ENCODE results near the gene S100B.
A peak's percentile ranks its signal among the peaks of the same experiment; 100 is the strongest.

Gene S100B

DNA sequence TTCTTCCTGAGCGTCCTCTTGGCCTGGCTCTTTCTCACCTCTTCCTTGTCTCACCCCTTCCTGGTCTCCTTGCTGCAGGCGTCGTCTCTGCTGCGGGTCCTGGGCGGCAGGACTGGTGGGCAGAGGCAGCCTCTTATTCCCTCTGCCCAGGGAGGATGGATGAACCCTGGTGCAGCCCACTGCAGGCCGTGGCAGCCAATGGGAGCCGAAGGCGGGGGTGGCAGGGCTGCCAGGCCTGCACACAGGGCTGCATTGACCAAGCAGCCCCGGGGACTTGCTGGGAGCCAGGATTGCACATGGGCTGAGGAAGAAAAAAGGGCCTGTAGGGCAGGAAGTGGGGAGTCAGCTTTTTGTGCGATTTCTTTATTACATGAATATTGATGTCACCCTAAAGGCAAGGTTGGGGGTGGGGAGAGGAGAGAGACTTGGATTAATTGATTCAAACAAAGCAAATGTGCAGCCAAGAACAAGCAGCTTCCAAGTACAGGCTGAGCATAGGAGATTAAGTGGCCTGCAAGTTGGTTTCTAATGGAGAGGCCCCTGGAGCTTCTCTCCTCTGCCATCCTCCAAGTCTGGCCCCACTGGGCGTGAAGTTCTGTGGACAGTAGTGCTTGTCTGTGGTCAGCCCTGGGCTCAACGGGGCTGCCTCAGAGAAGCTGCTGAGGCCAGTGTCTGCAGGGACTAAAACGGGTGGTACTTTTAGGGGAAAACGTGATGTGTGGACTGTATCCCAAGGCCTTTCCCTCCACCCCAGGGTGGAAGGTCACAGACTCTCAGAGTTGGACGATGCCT is at the start of gene S100B:
TSS of gene S100B (minus strand) at position 108 of the 792 bp plus-strand sequence. CDS start 2,667 bp downstream, outside the sequence.
- Mint-ChIP-seq H3K9me3 (peaks cover 0 to under 1% of the 10 kb centered on the region in 2 donors), H3K27ac (peak within 1 kb of the TSS; percentile 85), H3K4me3 (peak within 1 kb of the TSS in 1 of 2 donors; percentile 5), H3K36me3 (peaks cover 0 to 1% of the 10 kb centered on the region in 2 donors), H3K27me3 (peaks cover 0 to 14% of the 10 kb centered on the region in 2 donors), H3K4me1 (peaks cover 22 to 41% of the 10 kb centered on the region in 2 donors)
- DNase-seq, result no peak
- no peak for ATAC-seq (replicated peaks)

- no peak for ATAC-seq (replicated peaks)
- Mint-ChIP-seq H3K27me3 (no peaks in the 10 kb centered on the region), H3K27ac (no peak overlapping the region)
Measured at GRCh38 chr21:46651121-46651520, 46.2 kb upstream of the S100B start.

DNA sequence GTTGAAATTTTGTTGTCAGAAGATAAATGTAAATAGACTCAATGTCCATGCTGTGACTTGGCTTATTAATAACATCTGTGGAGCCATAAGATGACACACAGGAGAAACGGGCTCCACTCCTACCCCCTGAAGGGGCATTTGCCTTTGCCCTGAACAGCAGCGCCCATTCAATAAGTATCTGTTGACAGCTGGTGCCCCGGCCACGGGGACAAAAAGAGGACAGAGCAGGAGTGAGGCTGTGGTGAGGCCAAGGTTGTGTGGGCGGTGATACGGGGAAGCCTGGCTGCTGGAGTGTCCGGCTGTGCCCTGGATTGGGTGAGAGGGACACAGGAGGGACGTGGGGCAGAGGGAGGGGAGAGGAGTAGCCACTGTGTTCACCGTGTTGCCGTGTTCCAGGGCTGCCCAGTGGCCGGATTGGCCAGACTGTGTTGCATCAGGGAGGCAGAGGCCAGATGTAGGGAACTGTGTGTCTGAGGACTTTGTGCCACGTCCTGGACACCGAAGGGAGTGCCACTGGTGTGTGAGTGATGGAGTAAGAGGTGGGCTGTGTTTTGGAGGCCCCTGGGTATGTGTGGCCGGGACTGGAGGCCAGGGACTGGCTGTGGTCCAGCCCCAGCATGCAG is 45.7 kb upstream of the S100B start:
- no peak overlapping the region for H3K27ac Mint-ChIP-seq
- no peak overlapping the region for H3K4me3 Mint-ChIP-seq
- no peak for ATAC-seq (replicated peaks)
- peaks cover 3 to 6% of the 10 kb centered on the region in 2 donors for H3K4me1 Mint-ChIP-seq
- peaks cover 2 to 8% of the 10 kb centered on the region in 2 donors for H3K9me3 Mint-ChIP-seq
- DNase-seq, result no peak
- no peaks in the 10 kb centered on the region for H3K27me3 Mint-ChIP-seq
- peaks cover 86 to 92% of the 10 kb centered on the region in 2 donors for H3K36me3 Mint-ChIP-seq

More at GRCh38 chr21:46651121-46651520, 46.2 kb upstream of the S100B start:
- Mint-ChIP-seq H3K4me1 (peaks cover 3 to 6% of the 10 kb centered on the region in 2 donors), H3K9me3 (peaks cover 8 to 12% of the 10 kb centered on the region in 2 donors), H3K36me3 (peaks cover 87 to 92% of the 10 kb centered on the region in 2 donors), H3K4me3 (no peak overlapping the region)
- DNase-seq, result no peak

GRCh38 chr21:46649356-46649755 is 44.5 kb upstream of the S100B start:
- DNase-seq (no peak), ATAC-seq (replicated peaks) (no peak)
- Mint-ChIP-seq H3K27me3 (no peaks in the 10 kb centered on the region), H3K4me3 (no peak overlapping the region), H3K9me3 (peaks cover 0 to 4% of the 10 kb centered on the region in 2 donors), H3K4me1 (peaks cover 3 to 6% of the 10 kb centered on the region in 2 donors), H3K36me3 (peaks cover 76 to 84% of the 10 kb centered on the region in 2 donors), H3K27ac (no peak overlapping the region)

- H3K4me1 Mint-ChIP-seq, result peaks cover 3 to 6% of the 10 kb centered on the region in 2 donors
- H3K9me3 Mint-ChIP-seq, result no peaks in the 10 kb centered on the region
- H3K4me3 Mint-ChIP-seq, result no peak overlapping the region
- no peak for DNase-seq
- peaks cover 73 to 84% of the 10 kb centered on the region in 2 donors for H3K36me3 Mint-ChIP-seq
- H3K27me3 Mint-ChIP-seq, result no peaks in the 10 kb centered on the region
- no peak overlapping the region for H3K27ac Mint-ChIP-seq
- ATAC-seq (replicated peaks), result no peak
Measured at GRCh38 chr21:46648539-46648938, 43.7 kb upstream of the S100B start.

DNA sequence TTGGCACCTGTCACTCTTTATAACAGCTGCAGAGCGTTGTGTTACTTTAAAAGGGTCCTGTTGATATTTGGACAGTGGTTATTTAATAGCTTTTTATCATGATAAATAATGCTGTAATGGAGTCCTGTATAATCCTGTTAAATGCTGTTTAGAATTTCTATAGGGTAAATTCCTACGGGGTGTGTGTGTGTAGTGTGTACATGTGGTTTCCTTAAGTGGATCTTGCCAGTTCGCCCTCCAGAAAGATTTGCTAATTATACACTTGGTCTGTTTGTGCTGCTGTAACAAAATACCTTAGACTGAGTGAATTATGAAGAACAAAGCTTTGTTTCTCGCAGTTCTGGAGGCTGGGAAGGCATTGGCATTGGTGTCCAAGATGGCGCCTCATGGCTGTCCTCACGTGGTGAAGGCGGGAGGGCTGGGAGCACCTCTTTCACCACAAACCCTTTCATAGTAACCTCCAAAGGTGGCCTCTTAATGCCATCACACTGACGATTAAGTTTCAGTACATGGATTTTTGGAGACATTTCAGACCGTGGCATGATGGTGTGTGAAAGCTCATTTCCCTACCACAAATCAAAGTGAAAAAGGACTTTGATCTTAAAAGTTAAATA is 41.8 kb upstream of the S100B start:
- no peaks in the 10 kb centered on the region for H3K27me3 Mint-ChIP-seq
- H3K27ac Mint-ChIP-seq, result no peak overlapping the region
- no peaks in the 10 kb centered on the region for H3K9me3 Mint-ChIP-seq
- peaks cover 1 to 8% of the 10 kb centered on the region in 2 donors for H3K4me1 Mint-ChIP-seq
- no peak overlapping the region for H3K4me3 Mint-ChIP-seq
- DNase-seq (no peak), ATAC-seq (replicated peaks) (no peak)
- peaks cover 61 to 71% of the 10 kb centered on the region in 2 donors for H3K36me3 Mint-ChIP-seq

DNA sequence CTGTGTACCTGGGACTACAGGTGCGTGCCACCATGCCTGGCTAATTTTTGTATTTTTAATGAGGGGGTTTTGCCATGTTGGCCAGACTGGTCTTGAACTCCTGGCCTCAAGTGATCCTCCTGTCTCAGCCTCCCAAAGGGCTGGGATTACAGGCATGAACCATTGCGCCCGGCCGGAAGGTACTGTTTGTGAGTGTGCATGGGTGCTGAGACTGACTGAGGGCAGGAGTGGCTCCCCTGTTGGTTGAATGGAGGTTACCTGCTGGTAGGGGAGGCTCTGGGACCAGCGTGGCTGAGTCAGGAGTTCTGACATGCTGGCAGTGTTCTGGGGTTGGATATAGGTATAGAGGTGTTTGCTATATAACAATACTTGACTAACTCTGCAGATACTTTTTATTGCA is 41.0 kb upstream of the S100B start:
- Mint-ChIP-seq H3K27ac (no peak overlapping the region), H3K36me3 (peaks cover 61 to 71% of the 10 kb centered on the region in 2 donors)

GRCh38 chr21:46643379-46644177 is 38.7 kb upstream of the S100B start:
- H3K27me3 Mint-ChIP-seq, result no peaks in the 10 kb centered on the region
- H3K36me3 Mint-ChIP-seq, result peaks cover 54 to 65% of the 10 kb centered on the region in 2 donors
- no peaks in the 10 kb centered on the region for H3K9me3 Mint-ChIP-seq
- no peak overlapping the region for H3K4me3 Mint-ChIP-seq
- no peak overlapping the region for H3K27ac Mint-ChIP-seq
- no peak for ATAC-seq (replicated peaks)
- peaks cover 8 to 33% of the 10 kb centered on the region in 2 donors for H3K4me1 Mint-ChIP-seq
- no peak for DNase-seq

More for the DNA sequence above, 41.0 kb upstream of the S100B start:
- DNase-seq (no peak), ATAC-seq (replicated peaks) (no peak)
- H3K4me1 Mint-ChIP-seq, result peaks cover 3 to 14% of the 10 kb centered on the region in 2 donors
- H3K27me3 Mint-ChIP-seq, result no peaks in the 10 kb centered on the region
- H3K4me3 Mint-ChIP-seq, result no peak overlapping the region
- no peaks in the 10 kb centered on the region for H3K9me3 Mint-ChIP-seq

- Mint-ChIP-seq H3K27ac (no peak overlapping the region), H3K36me3 (peaks cover 41 to 57% of the 10 kb centered on the region in 2 donors), H3K4me3 (no peak overlapping the region), H3K4me1 (peaks cover 19 to 48% of the 10 kb centered on the region in 2 donors), H3K27me3 (no peaks in the 10 kb centered on the region), H3K9me3 (no peaks in the 10 kb centered on the region)
- ATAC-seq (replicated peaks), result no peak
- no peak for DNase-seq
Measured at GRCh38 chr21:46641656-46642055, 36.8 kb upstream of the S100B start.

- no peaks in the 10 kb centered on the region for H3K9me3 Mint-ChIP-seq
- H3K4me3 Mint-ChIP-seq, result peak overlapping the region in 1 of 2 donors; percentile 11
- H3K27ac Mint-ChIP-seq, result no peak overlapping the region
- no peaks in the 10 kb centered on the region for H3K27me3 Mint-ChIP-seq
- DNase-seq (no peak), ATAC-seq (replicated peaks) (no peak)
- H3K36me3 Mint-ChIP-seq, result peaks cover 29 to 47% of the 10 kb centered on the region in 2 donors
- H3K4me1 Mint-ChIP-seq, result peaks cover 24 to 60% of the 10 kb centered on the region in 2 donors
Measured at GRCh38 chr21:46639489-46640386, 34.9 kb upstream of the S100B start.

- ATAC-seq (replicated peaks) (no peak), DNase-seq (no peak)
- Mint-ChIP-seq H3K4me3 (peak overlapping the region in 1 of 2 donors; percentile 29), H3K36me3 (peaks cover 22 to 35% of the 10 kb centered on the region in 2 donors), H3K27me3 (no peaks in the 10 kb centered on the region), H3K9me3 (peaks cover 0 to 2% of the 10 kb centered on the region in 2 donors), H3K4me1 (peaks cover 27 to 67% of the 10 kb centered on the region in 2 donors), H3K27ac (peak overlapping the region; percentile 43)
Measured at GRCh38 chr21:46637952-46638746, 33.3 kb upstream of the S100B start.

DNA sequence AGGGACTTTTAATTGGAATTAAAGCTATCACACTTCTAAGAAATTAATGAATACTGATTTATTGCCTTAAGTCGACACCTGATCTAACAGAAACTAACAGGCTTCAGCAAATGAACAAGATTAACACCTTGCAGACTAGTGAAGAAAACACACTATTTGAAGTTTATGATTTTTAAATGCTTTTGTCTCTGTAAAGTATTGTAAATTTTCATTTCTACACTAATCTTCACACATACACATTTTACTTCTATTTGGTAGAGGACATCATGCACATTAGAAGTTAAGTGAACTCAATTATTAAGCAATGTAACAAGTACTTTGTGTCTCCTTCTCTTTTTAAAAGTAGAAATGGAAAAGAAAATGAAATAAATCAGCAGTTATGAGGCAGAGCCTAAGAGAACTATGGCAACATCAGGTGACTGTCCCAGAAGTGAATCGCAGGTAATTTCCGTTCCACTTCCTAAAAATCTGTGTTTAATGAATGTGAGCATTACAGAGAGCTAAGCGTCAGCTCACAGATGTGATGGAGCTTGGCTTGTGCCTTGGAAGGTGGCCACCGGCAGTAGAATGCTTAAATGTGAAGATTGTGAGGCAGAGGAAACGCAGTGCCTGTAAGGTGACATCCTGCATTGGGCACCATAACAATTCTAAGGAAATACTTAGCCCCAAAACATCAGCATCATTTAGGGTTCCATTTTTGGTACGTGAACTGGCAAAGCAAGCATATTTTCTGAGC is 31.8 kb upstream of the S100B start:
- H3K4me1 Mint-ChIP-seq, result peaks cover 26 to 65% of the 10 kb centered on the region in 2 donors
- no peak for DNase-seq
- peaks cover 0 to under 1% of the 10 kb centered on the region in 2 donors for H3K27me3 Mint-ChIP-seq
- H3K9me3 Mint-ChIP-seq, result peaks cover 0 to 2% of the 10 kb centered on the region in 2 donors
- no peak for ATAC-seq (replicated peaks)
- peak overlapping the region; percentile 37 for H3K27ac Mint-ChIP-seq
- H3K4me3 Mint-ChIP-seq, result peak overlapping the region; percentile 94 to 98
- H3K36me3 Mint-ChIP-seq, result peaks cover 20 to 32% of the 10 kb centered on the region in 2 donors

Data from stimulated activated naive B cell treated with anti-CD40 and anti-IgM and Interleukin-4, amounts not matched to agents 10 μg/mL and 1 μg/mL and 100 μg/mL, for 72 hours (primary cell).